Middle frontal gyrus (tissue), 1 donor: ENCODE measurements around the gene SH3BP2.

Experiments used
- DNase-seq: peaks from one replicate; pipeline ENCODE4 v3.0.0-alpha.2; 2015; ENCODE audit warnings: low spot score; ENCODE audit errors: extremely low spot score

Gene SH3BP2

DNA sequence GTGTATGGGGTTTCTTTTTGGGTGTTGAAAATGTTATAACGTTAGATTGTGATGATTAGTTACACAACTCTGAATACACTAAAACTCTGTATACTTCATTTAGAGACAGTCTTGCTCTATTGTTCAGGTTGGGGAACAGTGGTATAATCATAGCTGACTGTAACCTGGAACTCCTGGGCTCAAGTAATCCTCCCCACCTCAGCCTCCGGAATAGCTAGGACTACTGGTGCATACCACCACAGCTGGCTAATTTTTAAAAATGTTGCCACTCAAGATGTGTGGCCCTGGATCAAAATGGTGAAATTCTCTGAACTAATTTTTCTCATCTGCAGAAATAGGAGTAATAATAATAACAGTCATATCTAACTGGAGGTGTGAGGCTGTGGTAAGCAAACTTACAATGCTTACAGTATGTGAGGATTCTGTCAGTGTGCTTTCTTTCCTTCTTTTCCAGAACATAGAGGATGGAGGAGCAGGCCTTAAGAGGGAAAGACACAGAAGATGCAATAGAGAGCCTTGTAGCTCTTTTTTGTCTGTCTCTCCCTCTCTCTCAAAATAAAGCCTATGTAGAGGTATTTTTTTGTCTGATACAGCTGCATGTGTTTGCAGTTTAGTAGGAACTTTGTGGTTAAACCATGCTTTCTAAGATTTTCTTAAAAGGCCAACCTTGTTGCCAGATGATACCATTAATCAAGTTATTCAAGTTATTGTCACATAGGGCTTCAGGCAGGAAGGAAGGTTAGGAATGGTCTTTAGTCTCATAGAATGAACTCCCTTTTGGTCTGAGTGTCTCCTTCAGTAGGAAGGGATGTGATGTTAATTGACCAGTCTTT is 58.3 kb downstream of the SH3BP2 start:
- no peak for DNase-seq

DNA sequence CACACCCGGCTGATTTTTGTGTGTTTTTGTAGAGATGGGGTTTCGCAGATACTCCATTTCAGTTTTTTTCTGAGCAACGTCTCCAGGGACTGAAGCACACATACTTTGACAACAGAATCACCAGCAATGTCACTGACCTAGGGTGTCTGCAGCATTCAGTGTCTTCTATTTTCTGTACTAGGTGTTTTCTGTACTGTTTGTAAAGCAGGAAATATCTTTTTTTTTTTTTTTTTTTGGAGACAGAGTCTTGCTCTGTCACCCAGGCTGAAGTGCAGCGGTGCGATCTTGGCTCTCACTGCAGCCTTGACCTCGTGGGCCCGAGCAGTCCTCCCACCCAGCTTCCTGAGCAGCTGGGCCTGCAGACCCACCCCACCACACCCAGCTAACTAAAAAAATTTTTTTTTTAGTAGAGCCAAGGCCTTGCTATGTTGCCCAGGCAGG is 59.6 kb downstream of the SH3BP2 start:
- DNase-seq: no peak

DNA sequence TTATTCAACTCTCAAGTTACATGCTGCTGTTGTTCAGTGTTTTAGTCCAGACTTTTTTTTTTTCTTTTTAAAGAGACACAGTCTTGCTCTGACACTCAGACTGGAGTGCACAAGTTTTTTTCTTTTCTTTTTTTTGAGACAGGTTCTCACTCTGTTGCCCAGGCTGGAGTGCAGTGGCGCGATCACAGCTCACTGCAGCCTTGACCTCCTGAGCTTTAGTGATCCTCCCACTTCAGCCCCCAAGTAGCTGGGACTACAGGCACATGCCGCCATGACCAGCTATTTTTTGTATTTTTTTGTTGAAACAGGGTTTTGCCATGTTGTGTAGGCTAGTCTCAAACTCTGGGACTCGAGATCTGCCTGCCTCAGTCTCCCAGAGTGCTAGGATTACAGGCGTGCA is 62.7 kb downstream of the SH3BP2 start:
- DNase-seq: no peak

DNA sequence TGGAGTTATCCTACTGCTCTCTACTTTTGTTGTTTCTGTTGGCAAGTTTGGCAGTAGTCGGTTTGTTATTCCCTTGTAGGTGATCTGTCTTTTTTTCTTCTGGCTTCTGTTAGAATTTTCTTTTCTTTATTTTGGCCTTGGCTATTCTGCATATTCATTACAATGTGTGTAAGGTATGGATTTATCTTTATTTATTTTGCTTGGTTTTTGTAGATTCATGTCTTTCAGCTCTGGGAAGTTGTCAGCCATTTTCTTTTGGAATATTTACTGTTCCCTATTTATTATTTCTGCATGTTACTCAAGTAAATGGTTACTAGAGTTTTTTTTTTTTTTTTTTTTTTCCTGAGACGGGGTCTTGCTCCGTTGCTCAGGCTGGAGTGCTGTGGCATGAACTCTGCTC is 63.4 kb downstream of the SH3BP2 start:
- no peak for DNase-seq

GRCh38 chr4:2857349-2857927 is 64.6 kb downstream of the SH3BP2 start:
- DNase-seq: no peak

- no peak for DNase-seq
These were observed 65.7 kb downstream of the SH3BP2 start for GRCh38 chr4:2858451-2859217.

DNA sequence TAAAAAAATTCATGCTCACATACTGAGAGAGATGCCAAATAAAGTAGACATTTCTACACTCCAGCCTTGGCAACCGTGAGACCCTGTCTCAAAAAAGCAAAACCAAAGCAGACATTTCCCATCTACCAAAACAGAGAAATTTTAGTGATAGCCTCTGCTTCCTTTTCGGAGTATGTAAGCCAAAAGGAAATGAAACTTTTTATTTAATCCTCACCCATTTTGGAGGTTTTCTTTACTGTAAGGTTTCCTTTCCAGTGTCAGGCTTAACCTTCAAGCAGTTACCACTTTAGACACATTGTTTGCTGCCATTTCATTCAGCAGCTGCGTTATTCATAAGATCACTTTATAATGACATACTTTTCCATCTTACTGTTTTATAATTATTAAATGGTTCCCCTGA is 66.6 kb downstream of the SH3BP2 start:
- no peak for DNase-seq

DNA sequence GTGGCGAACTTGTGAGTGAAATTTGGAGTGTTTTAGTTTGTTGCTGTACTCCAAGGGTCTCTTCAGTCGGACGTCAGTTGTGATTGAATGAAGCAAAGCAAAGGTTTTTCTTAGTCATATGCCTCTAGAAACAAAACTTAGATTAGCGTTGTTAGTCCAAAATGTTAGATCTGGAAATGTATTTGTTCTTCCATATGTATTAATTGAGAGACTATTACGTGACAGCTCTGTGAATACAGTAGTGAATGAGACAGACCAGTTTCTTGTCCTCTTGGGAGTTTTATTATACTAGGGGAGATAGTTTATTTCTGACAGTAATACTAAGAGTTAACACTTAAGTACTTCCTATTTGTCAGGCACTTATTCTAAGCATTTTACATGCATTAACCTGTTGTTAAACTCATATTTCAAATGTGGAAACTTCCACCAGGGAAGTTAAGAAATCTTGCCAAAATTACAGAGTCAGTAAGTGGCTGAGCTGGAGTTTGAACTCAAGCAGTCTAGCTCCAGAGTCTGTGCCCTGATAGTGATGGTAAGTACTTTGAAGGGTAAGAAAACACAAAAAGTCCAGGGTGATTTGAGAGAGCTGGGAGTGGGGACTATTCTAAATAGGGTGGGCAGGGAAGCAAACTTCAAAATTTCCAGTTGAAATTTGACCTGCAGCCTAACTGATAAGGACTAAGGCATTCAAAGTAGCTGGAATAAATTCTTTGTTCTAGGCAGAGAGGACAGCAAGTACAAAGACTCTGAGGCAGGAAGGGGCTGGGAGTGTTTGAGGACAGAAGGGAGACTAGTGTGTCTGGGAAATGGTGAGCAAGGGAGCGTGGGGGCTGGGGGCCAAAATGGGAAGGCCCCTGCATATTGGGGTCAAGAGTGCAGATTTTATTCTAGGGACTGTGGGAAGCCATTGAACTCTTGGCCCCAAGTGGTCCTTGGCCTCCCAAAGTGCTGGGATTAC is 67.8 kb downstream of the SH3BP2 start:
- no peak for DNase-seq

DNA sequence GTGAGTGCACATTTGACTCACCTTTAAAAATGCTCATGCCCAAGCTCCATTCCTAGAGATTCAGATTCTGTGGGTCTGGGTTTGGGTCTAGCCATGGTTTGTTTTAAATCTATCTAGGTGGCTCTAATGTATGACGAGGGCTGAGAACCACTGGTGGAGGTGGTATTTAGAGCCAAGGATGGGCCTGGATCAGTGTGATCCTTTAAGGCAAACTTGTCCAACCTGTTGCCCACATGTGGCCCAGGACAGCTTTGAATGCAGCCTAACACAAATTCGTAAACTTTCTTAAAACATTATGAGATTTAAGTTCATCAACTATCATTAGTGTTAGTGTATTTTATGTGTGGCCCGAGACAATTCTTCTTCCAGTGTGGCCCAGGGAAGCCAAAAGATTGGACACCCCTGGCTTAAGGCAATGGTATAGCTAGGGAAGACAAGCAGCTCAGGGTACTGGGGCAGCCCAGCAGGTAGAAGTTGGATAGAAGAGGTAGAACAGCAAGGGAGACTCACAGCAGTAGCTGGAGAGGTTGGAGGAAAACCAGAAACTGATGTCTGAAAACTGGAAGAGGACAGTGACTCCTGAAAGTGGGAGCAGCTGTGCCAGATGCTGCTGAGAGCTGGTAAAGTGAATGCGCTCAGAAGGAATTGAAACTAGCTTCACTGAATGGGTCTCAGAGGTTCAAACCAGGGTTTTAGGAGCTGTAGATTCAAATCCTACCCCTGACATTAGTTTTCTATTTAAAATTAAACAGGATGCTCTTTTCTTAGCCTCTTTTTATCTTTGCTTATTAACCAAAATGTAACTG is 68.9 kb downstream of the SH3BP2 start:
- no peak for DNase-seq

- DNase-seq: no peak
These were observed 69.6 kb downstream of the SH3BP2 start for GRCh38 chr4:2862528-2862927.

- no peak for DNase-seq
These were observed 70.8 kb downstream of the SH3BP2 start for GRCh38 chr4:2863649-2864048.

GRCh38 chr4:2865196-2865780 is 72.4 kb downstream of the SH3BP2 start:
- DNase-seq: no peak

DNA sequence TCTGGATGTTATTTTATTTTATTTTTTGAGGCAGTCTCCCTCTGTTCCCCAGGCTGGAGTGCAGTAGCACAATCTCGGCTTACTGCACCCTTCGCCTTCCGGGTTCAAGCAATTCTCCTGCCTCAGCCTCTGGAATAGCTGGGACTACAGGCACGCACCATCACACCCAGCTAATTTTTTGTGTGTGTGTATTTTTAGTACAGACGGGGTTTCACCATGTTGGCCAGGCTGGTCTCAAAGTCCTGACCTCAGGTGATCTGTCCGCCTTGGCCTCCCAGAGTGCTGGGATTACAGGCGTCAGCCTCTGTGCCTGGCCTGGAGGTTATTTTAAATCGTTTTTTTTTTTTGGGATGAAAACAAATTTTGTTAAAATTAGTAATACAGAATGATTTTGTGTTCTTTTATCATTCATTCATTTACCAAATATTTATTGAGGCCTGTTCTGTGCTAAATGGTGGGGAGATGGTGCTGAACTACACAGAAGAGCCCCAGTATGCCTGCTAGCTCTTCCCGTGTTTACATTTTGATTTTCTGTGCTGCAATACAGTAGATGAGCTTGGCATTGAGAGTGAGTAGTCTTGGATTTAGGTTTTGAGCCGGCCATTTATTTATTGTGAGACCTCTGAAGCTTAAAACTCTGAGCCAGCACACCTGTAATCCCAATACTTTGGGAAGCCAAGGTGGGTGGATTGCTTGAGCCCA is 73.4 kb downstream of the SH3BP2 start:
- DNase-seq: no peak

DNA sequence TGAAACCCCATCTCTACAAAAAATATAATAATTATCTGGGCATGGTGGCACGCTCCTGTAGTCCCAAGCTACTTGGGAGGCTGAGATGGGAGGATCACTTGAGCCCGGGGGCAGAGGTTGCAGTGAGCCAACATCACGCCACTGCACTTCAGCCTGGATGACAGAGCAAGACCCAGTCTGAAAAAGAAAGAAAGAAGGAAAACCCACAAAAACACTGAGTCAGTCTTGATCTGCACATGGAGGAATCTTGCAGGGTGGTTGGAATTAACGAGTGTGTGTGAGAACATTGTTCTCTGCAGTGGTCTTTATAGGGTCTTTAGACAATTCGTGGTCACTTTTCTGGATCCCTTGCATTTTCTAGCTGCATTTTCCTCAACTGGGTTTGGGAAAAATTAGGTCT is 74.0 kb downstream of the SH3BP2 start:
- no peak for DNase-seq

DNA sequence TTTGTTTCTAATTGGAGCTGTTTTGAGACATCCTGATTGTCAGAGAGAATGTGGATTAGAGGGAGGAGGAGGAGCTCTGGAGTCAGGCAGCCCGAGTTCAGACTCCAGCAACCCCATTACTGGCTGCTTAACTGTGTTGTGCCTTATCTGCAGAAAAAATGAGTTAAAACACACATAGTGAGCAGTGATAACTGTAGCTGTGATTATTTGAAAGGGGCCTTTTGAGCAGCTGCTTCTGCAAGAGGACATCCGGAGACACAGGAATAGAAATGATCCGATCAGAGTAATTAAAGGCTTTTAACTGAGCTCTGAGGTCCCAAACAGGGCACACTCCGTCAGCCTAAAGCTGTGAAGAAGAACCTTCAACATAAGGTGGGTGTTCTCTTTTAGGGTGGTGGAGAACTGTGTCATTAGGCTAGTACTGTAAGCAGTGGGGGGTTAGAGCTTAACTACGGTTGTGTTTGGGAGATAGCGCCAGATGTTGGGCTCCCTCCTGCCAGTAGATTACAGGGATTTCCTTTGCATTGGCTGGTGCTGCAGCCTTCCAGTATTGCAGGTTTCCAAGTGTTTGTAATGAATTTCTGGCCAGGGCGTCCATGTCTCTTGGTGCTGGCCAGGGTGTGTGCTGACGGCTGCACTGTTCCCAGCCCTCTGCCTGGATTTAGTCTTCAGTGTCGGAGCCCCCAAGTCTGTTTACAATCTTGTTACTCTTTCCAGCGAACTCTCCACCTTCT is 75.0 kb downstream of the SH3BP2 start:
- DNase-seq: no peak

DNA sequence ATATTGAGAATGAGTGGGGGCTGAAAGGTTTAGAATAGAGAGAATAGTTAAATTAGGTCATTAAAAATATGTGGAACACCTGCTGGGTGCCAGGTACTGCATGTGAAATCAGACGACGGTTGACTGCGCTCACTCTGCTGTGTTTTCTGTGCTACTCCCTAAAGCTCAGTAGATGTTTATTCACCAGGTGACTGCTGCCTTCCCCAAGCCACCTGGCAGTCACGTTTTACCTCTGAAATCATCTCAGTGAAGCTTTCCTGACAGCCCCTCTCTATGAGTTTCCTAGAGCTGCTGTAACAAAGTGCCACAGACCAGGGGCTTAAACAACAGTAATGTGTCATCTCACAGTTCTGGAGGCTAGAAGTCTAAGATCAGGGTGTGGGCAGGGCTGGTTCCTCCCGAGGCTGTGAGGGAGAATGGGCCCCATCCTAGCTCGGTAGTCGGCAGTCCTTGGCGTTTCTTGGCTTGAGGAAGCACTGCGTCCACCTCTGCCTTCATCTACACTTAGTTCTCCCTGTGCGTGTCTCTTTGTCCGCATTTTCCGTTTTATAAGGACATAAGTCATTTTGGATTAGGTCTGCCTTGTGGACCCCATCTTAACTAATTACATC is 76.1 kb downstream of the SH3BP2 start:
- DNase-seq: no peak

DNA sequence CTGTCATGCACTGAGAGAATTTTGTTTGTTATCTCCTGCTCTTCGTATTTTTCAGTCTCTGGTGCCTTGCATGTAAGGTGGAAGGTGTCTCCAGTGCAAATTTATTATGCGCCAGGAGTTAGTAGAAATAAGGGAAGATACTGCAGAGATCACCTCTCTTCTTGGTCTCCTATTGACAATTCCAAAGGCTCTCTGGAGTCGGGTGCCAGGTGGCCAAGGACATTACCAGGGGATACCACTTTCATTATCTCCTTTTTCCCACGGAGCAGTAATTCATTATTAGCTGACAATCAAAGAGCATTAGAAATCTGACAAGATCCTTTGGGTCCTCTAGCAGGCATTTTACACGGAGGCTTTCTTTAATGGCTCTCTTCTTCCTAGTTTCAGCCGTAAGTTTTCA is 76.8 kb downstream of the SH3BP2 start:
- DNase-seq: no peak

DNA sequence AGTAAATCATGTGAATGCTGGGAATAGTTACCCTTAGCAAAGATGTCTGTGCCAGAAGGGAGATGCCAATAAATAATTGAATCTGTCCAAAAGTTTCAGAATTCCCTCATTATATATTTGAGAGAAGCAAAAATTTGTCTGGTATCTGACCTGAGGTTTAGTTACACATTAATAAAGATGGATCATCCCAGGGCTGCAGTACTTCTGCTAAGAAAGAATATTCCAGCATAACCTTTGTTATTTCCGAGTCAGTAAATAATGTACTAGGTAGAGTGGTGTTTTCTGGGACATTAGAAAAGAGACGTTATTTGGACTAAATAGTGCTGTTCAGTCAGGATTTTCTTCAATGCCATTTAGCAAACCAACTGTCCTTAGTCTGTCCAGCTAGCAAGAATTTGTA is 77.2 kb downstream of the SH3BP2 start:
- DNase-seq: no peak
